ENCODE results near the gene SYT8. TPM values are rescaled to one million over a fixed set of nuclear protein-coding genes. Genes with fewer than 3 reads are reported as not detected.
"Not testable (repeated sequence)": the region's sequence is repeated elsewhere in the genome, so short reads cannot be mapped to it uniquely, and the experiment has no call there.

SYT8 gene
- total and polyA plus RNA-seq, 5 experiments from 2014 or later: not detected

DNA sequence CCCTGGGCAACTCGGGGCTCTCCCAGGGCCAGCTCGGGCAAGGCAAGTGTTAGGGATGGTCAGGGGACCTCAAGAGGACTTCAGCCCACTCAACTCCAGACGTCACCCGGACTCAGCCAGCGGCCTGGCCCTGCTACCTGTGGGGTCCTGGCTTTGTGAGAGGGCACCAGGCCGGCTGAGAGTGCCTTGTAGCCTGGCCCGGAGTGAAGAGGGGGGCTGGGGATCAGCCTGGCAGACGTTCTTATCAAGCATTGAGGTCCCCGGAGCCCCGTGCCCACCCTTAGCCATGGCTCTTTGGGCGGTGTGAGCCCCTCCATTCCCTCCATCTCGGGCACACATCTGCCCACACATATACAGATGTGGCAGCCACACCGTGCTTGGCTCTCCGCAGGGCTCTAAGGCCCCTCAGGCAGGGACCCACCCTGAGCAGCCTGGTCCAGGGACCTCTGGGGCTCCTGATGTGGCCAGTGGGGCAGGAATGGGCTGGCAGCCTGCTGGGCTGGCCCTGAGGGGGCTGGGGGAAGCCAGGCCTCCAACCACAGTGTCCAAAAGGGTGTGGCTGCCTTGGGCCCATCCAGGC lies 33.4 kb downstream of the SYT8 start:
- Mint-ChIP-seq H3K36me3 (peaks cover 0 to 10% (median 0%) of the 10 kb centered on the region in 3 donors), H3K27ac (peak overlapping the region in 8 of 10 donors; percentile 19 to 91 (median 74)), H3K4me1 (peaks cover 36 to 92% (median 72%) of the 10 kb centered on the region in 4 donors), H3K4me3 (peak overlapping the region in 1 of 10 donors; percentile 30), H3K9me3 (no peaks in the 10 kb centered on the region), H3K27me3 (no peaks in the 10 kb centered on the region)
- ATAC-seq: no peak
- POLR2A ChIA-PET: interaction anchor here (1.0 to 1.7 kb wide), 3 partner anchors 9 to 23 kb away, joined by 3 to 10 read pairs (median 4); partner anchors contain the start of gene PRR33
- no peak for DNase-seq

DNA sequence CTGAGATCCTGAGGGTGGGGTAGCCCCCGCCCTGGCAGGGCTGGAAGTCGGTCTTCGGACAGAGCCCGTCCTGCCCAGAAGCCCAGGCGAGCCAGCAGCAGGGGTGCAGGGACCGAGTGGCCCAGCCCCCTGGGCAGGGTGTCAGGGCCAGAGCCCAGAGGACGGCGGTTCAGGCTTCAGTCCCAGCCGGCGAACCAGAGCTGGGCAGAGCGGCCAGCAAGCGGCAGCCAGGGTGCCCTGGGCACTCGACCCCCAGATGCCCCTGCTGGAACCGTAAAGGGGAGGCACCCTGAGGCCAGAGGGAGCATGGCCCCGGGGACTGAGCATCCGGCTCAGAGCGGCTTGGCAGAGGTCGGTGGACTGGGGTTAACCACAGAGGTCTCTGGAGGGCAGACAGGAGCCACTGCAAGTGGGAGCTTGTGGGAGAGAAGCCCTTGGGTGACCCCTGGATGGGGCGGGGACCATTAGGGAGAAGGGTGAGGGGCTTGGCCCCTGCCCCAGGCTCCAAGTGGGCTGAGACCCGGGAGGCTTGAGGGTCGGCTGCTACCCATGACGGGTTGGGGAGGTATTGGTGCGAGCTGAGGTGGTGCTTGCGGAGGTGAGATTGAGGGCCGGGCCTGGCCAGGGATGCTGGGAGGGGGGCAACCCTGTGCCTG lies 34.0 kb downstream of the SYT8 start:
- peak in 1 of 10 donors; percentile 3 for DNase-seq
- peaks cover 38 to 95% (median 74%) of the 10 kb centered on the region in 4 donors for H3K4me1 Mint-ChIP-seq
- ATAC-seq: no peak
- H3K27ac Mint-ChIP-seq: peak overlapping the region; percentile 35 to 94 (median 76)
- peaks cover 0 to 10% (median 0%) of the 10 kb centered on the region in 3 donors for H3K36me3 Mint-ChIP-seq
- H3K4me3 Mint-ChIP-seq: peak overlapping the region in 9 of 10 donors; percentile 33 to 97 (median 77)
- no peaks in the 10 kb centered on the region for H3K27me3 Mint-ChIP-seq
- POLR2A ChIA-PET: interaction anchor here (1.0 to 2.9 kb wide), 8 partner anchors 9 to 23 kb away, joined by 3 to 31 read pairs (median 10); partner anchors contain the start of genes LSP1 and PRR33
- no peaks in the 10 kb centered on the region for H3K9me3 Mint-ChIP-seq

DNA sequence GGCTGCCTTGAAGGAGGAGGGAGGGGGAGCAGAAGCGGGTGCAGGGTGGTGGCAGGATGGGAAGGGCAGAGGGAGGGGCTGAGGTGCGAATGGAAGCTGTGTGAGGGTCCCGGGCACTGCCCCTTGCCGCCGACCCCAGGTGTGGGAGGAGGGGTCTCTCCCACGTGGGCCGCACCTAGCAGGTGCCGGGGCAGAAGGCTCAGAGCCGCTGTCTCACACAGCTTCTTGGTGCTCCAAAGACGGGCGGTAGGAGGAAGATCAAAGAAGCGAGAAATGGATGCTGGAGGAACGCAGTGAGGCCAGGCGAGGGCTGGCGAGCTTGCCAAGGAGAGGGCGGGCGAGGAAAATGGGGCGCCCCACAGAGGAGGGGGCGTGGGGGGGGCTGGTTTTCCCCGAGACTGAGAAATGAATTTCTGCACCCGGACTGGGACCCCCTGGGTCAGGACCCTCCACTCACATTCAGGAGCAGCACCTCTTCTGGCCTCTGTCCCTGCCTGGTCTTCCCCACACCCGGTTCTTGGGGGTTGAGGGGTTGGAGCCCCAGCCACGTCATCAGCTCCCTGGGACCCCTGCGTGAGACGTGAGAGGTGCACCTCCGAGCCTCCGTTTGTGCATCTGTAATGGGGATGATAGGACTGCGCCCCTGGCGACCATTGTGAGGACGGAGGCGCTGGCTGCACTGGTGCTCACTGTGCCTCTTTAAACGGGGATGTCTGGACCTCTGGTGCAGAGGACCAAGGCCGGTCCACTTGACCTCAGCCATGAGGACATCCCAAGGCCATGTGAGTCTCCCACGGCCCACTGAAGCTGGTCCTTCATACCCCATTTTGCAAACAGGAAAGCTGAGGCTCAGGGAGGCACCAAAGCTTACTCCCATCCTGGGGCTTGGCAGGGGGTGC lies 34.9 kb downstream of the SYT8 start:
- ATAC-seq: peak in 1 of 2 donors; percentile 19
- H3K4me1 Mint-ChIP-seq: peaks cover 34 to 87% (median 68%) of the 10 kb centered on the region in 4 donors
- peak overlapping the region in 9 of 10 donors; percentile 35 to 96 (median 91) for H3K27ac Mint-ChIP-seq
- H3K4me3 Mint-ChIP-seq: peak overlapping the region; percentile 8 to 97 (median 84)
- H3K36me3 Mint-ChIP-seq: peaks cover 0 to 8% (median 0%) of the 10 kb centered on the region in 3 donors
- peak in 1 of 10 donors; percentile 9 for DNase-seq
- H3K9me3 Mint-ChIP-seq: no peaks in the 10 kb centered on the region
- POLR2A ChIA-PET: interaction anchor here (1.0 to 2.9 kb wide), 8 partner anchors 8 to 24 kb away, joined by 3 to 31 read pairs (median 10); partner anchors contain the start of genes LSP1 and PRR33
- no peaks in the 10 kb centered on the region for H3K27me3 Mint-ChIP-seq

DNA sequence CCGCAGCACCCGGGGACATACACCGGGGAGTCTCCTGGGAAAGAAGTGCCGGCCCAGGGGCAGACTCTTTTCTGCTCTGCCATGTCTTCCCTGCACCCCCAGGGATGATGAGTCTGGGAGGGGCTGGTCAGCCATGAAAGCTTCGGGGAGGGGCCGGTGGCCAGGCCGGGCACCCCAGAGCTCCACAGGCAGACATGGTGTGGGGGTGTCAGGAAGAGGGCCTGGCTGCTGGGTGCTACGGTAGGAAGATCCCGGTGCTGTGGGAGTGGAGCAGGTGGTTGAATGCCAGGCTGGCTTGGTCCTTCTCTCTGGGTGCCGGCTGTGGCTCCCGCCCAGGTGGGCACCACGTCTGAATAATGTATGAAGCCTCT lies 35.5 kb downstream of the SYT8 start:
- Mint-ChIP-seq H3K27me3 (no peaks in the 10 kb centered on the region), H3K4me1 (peaks cover 31 to 85% (median 66%) of the 10 kb centered on the region in 4 donors)

DNA sequence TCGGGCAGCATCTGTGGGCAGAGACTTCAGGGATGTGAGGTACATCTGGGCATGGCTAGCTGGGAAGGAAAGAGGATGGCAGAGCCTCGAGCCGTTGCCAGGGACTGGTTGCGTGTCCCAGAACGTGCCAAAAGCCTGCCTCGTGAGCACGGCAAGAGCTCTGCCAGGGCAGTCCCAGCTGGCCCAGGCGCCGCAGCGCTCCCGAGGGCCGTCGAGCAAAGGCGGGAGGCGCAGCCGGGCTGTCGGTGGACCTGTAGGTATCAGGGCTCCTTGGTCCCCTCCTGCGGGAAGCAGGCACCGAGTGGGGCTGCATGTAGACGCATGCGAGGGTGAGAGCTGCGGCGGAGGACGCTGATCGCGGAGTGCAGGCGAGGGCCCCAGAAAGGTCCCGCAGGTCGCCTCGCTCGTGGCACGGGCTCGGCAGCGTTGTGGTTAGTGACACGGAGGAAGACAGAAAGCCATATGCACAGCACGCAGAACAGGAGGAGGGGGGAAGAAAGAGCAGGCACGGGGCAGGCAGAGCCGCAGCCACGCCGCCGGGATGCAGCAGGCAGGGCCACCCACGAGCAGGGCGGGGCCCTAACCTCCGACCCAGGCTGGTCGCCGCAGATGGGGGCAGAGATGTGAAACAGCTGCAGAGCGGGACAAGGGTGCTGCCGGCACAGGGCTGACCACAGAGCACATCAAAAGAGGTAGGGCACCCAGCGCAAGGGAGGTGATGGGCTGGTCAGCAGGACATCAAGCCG lies 36.1 kb downstream of the SYT8 start:
- peak in 9 of 10 donors; percentile 36 to 78 (median 51) for DNase-seq
- Mint-ChIP-seq H3K4me3 (peak overlapping the region; percentile 76 to 97 (median 84)), H3K27ac (peak overlapping the region; percentile 58 to 96 (median 92)), H3K36me3 (peaks cover 0 to 5% (median 0%) of the 10 kb centered on the region in 3 donors), H3K9me3 (no peaks in the 10 kb centered on the region), H3K27me3 (no peaks in the 10 kb centered on the region), H3K4me1 (peaks cover 29 to 82% (median 63%) of the 10 kb centered on the region in 4 donors)
- POLR2A ChIA-PET: interaction anchor here (1.2 to 2.9 kb wide), 7 partner anchors 12 to 34 kb away, joined by 4 to 31 read pairs (median 11); partner anchors contain the start of gene LSP1
- ATAC-seq: peak; percentile 83 to 89

More for the DNA sequence above, 35.5 kb downstream of the SYT8 start:
- DNase-seq (peak in 1 of 10 donors; percentile 3), ATAC-seq (peak; percentile 7)
- POLR2A ChIA-PET: interaction anchor here (1.2 to 2.9 kb wide), 7 partner anchors 12 to 34 kb away, joined by 4 to 31 read pairs (median 11); partner anchors contain the start of gene LSP1
- no peaks in the 10 kb centered on the region for H3K9me3 Mint-ChIP-seq
- peak overlapping the region; percentile 58 to 96 (median 92) for H3K27ac Mint-ChIP-seq
- peak overlapping the region; percentile 76 to 97 (median 84) for H3K4me3 Mint-ChIP-seq
- H3K36me3 Mint-ChIP-seq: peaks cover 0 to 8% (median 0%) of the 10 kb centered on the region in 3 donors

DNA sequence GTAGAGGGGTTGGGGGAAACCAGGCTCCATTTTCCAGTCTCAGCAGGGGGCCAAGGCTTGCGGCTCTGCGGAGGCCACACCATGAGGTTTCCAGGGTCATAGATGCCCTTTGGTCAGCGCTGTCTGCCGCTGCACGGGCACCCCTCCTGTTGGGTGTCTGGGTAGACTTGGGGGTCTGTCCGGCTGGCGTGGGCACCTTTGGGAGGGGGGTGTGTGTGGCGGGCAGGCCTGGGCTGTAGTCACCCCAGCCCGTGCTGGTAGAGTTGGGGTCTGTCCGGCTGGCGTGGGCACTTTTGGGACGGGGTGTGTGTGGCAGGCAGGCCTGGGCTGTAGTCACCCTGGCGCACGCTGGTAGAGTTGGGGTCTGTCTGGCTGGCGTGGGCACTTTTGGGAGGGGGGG lies 36.7 kb downstream of the SYT8 start:
- H3K9me3 Mint-ChIP-seq: no peaks in the 10 kb centered on the region
- no peaks in the 10 kb centered on the region for H3K27me3 Mint-ChIP-seq
- DNase-seq: no peak
- ATAC-seq: no peak
- H3K4me3 Mint-ChIP-seq: peak overlapping the region in 7 of 10 donors; percentile 24 to 92 (median 70)
- POLR2A ChIA-PET: interaction anchor here (1.2 to 2.9 kb wide), 5 partner anchors 15 to 35 kb away, joined by 4 to 31 read pairs (median 24); partner anchors contain the start of gene LSP1
- H3K4me1 Mint-ChIP-seq: peaks cover 28 to 82% (median 62%) of the 10 kb centered on the region in 4 donors
- H3K27ac Mint-ChIP-seq: peak overlapping the region in 7 of 10 donors; percentile 80 to 96 (median 92)
- H3K36me3 Mint-ChIP-seq: peaks cover 0 to 4% (median 0%) of the 10 kb centered on the region in 3 donors

DNA sequence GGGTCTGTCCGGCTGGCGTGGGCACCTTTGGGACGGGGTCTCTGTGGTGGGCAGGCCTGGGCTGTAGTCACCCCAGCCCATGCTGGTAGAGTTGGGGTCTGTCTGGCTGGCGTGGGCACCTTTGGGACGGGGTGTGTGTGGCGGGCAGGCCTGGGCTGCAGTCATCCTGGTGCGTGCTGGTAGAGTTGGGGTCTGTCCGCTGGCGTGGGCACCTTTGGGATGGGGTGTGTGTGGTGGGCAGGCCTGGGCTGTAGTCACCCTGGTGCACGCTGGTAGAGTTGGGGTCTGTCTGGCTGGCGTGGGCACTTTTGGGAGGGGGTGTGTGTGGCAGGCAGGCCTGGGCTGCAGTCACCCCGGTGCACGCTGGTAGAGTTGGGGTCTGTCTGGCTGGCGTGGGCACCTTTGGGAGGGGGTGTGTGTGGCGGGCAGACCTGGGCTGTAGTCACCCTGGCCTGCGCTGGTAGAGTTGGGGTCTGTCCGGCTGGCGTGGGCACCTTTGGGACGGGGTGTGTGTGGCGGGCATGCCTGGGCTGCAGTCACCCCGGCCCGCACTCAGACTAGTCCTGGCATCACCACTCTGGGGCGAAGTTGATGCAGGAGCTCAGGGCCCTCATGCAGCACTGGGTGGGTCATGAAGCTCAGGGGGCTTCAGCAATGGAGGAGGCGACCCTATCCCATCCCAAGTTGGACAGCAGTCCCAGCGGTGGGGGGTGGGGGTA lies 37.6 kb downstream of the SYT8 start:
- no peaks in the 10 kb centered on the region for H3K9me3 Mint-ChIP-seq
- POLR2A ChIA-PET: interaction anchor here (0.6 to 1.4 kb wide), 4 partner anchors 16 to 1143 kb away, joined by 3 to 6 read pairs (median 4); no protein-coding TSS in a partner anchor
- H3K4me1 Mint-ChIP-seq: peaks cover 27 to 78% (median 59%) of the 10 kb centered on the region in 4 donors
- H3K27ac Mint-ChIP-seq: peak overlapping the region; percentile 59 to 91 (median 76)
- ATAC-seq (no peak), DNase-seq (peak in 1 of 10 donors; percentile 4)
- H3K27me3 Mint-ChIP-seq: no peaks in the 10 kb centered on the region
- peak overlapping the region in 6 of 10 donors; percentile 20 to 79 (median 66) for H3K4me3 Mint-ChIP-seq
- H3K36me3 Mint-ChIP-seq: peaks cover 0 to 4% (median 0%) of the 10 kb centered on the region in 3 donors

DNA sequence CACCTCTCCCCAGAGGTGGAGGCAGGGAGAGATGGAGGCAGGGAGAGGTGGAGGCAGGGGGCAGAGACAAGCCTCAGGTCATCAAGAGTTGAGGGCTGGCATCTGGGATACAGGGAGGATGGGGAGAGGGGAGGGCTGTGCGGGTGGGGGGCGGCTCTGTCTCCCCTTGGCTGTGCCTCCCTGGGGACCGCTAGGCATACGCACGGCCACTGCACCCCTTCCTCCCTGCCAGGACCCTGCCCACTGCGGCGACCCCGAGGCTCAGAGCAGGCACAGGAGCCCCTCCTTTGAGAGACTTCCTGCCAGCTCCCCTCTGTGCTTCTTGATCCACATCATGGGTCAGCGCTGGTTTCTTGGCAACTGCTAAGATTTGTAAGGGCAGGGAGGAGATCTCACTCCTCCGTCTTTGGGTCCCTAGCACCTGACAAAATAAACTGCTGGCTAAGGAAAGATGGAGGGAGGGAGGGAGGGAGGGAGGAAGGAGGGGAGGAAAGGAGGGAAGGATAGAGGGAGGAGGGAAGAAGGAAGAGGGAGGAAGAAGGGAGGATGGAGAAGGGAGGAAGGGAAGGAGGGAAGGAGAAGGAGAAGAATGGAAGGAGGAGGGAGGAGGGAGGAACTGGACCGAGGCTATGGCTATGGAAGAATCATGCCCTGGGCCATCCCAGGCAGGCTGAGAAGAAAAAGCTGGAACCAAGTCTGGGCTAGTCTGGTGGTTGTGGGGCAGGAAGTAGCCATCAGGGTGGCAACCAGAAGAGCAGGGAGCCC lies 38.4 kb downstream of the SYT8 start:
- DNase-seq: peak in 1 of 10 donors; percentile 6
- Mint-ChIP-seq H3K9me3 (no peaks in the 10 kb centered on the region), H3K36me3 (no peaks in the 10 kb centered on the region), H3K4me3 (peak overlapping the region in 4 of 10 donors; percentile 14 to 79 (median 58)), H3K27me3 (no peaks in the 10 kb centered on the region), H3K27ac (peak overlapping the region in 9 of 10 donors; percentile 25 to 91 (median 83)), H3K4me1 (peaks cover 30 to 78% (median 57%) of the 10 kb centered on the region in 4 donors)
- POLR2A ChIA-PET: interaction anchor here (0.7 to 1.4 kb wide), 4 partner anchors 16 to 466 kb away, joined by 3 to 6 read pairs (median 4); no protein-coding TSS in a partner anchor
- ATAC-seq: no peak

DNA sequence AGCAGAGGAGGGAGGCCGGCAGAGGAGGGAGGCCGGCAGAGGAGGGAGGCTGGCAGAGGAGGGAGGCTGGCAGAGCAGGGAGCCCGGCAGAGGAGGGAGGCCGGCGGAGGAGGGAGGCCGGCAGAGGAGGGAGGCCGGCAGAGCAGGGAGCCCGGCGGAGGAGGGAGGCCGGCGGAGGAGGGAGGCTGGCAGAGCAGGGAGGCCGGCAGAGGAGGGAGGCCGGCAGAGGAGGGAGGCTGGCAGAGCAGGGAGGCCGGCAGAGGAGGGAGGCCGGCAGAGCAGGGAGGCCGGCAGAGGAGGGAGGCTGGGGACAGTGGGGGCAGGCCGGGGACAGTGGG lies 39.0 kb downstream of the SYT8 start:
- not testable (repeated sequence) for H3K27me3 Mint-ChIP-seq, H3K4me3 Mint-ChIP-seq, H3K9me3 Mint-ChIP-seq, DNase-seq, ATAC-seq, H3K36me3 Mint-ChIP-seq
- peaks cover 29 to 76% (median 57%) of the 10 kb centered on the region in 4 donors for H3K4me1 Mint-ChIP-seq
- peak overlapping the region in 6 of 10 donors; percentile 59 to 91 (median 83) for H3K27ac Mint-ChIP-seq
- POLR2A ChIA-PET: interaction anchor here (0.7 to 2.6 kb wide), 4 partner anchors 20 to 467 kb away, joined by 3 to 13 read pairs (median 4); partner anchors contain the start of gene LSP1

All from naive thymus-derived CD8-positive, alpha-beta T cell (primary cell).